ENCODE results near the gene SHC4.

The SHC4 gene

GRCh38 chr15:48968066-48968465, 4.3 kb upstream of the SHC4 start:
- no peak for DNase-seq (ENCODE audit: low read depth in 3 of 3, low spot score in 1 of 3)

- DNase-seq (ENCODE audit: low read depth in 3 of 3, low spot score in 1 of 3) = no peak
These were observed 3.6 kb upstream of the SHC4 start for GRCh38 chr15:48967336-48967735.

GRCh38 chr15:48966595-48967301, 3.0 kb upstream of the SHC4 start:
- no peak for DNase-seq (ENCODE audit: low read depth in 3 of 3, low spot score in 1 of 3)

- no peak for DNase-seq (ENCODE audit: low read depth in 3 of 3, low spot score in 1 of 3)
These were observed 2.3 kb upstream of the SHC4 start for GRCh38 chr15:48965972-48966371.

- no peak for DNase-seq (ENCODE audit: low read depth in 3 of 3, low spot score in 1 of 3)
These were observed 1.2 kb upstream of the SHC4 start for GRCh38 chr15:48964898-48965297.

- no peak for DNase-seq (ENCODE audit: low read depth in 3 of 3, low spot score in 1 of 3)
These were observed 826 bp downstream of the SHC4 start for GRCh38 chr15:48962662-48963523.

- no peak for DNase-seq (ENCODE audit: low read depth in 3 of 3, low spot score in 1 of 3)
These were observed 7.8 kb downstream of the SHC4 start for GRCh38 chr15:48955967-48956366.

- no peak for DNase-seq (ENCODE audit: low read depth in 3 of 3, low spot score in 1 of 3)
These were observed 8.3 kb downstream of the SHC4 start for GRCh38 chr15:48955370-48955769.

GRCh38 chr15:48954538-48954937, 9.2 kb downstream of the SHC4 start:
- DNase-seq (ENCODE audit: low read depth in 3 of 3, low spot score in 1 of 3) = no peak

- no peak for DNase-seq (ENCODE audit: low read depth in 3 of 3, low spot score in 1 of 3)
These were observed 16.9 kb downstream of the SHC4 start for GRCh38 chr15:48946840-48947187.

GRCh38 chr15:48946074-48946839, 17.5 kb downstream of the SHC4 start:
- DNase-seq (ENCODE audit: low read depth in 3 of 3, low spot score in 1 of 3) = no peak

- no peak for DNase-seq (ENCODE audit: low read depth in 3 of 3, low spot score in 1 of 3)
These were observed 18.3 kb downstream of the SHC4 start for GRCh38 chr15:48945386-48945785.

- DNase-seq (ENCODE audit: low read depth in 3 of 3, low spot score in 1 of 3) = no peak
These were observed 21.8 kb downstream of the SHC4 start for GRCh38 chr15:48941904-48942303.

- no peak for DNase-seq (ENCODE audit: low read depth in 3 of 3, low spot score in 1 of 3)
These were observed 23.2 kb downstream of the SHC4 start for GRCh38 chr15:48940508-48940907.

- no peak for DNase-seq (ENCODE audit: low read depth in 3 of 3, low spot score in 1 of 3)
These were observed 24.1 kb downstream of the SHC4 start for GRCh38 chr15:48939648-48940047.

GRCh38 chr15:48937886-48938285, 25.8 kb downstream of the SHC4 start:
- DNase-seq (ENCODE audit: low read depth in 3 of 3, low spot score in 1 of 3) = no peak

GRCh38 chr15:48936666-48937065, 27.1 kb downstream of the SHC4 start:
- no peak for DNase-seq (ENCODE audit: low read depth in 3 of 3, low spot score in 1 of 3)

GRCh38 chr15:48935236-48935635, 28.5 kb downstream of the SHC4 start:
- DNase-seq (ENCODE audit: low read depth in 3 of 3, low spot score in 1 of 3) = no peak

- no peak for DNase-seq (ENCODE audit: low read depth in 3 of 3, low spot score in 1 of 3)
These were observed 33.0 kb downstream of the SHC4 start for GRCh38 chr15:48930735-48931134.

GRCh38 chr15:48929661-48930060, 34.1 kb downstream of the SHC4 start:
- no peak for DNase-seq (ENCODE audit: low read depth in 3 of 3, low spot score in 1 of 3)

- no peak for DNase-seq (ENCODE audit: low read depth in 3 of 3, low spot score in 1 of 3)
These were observed 34.7 kb downstream of the SHC4 start for GRCh38 chr15:48928877-48929538.

Measured in stimulated activated CD4-positive, alpha-beta T cell treated with anti-CD3 and anti-CD28 coated beads, TNF-alpha, amount 100 ng/mL, for 1 hour (primary cell).